H1 (cell line): Measurements from ENCODE around the gene SIPA1L3. TPM values are rescaled to one million over a fixed set of nuclear protein-coding genes. Genes with fewer than 3 reads are reported as not detected.

Source experiments
- CTCF ChIA-PET: fragments of 300-600 bp; sonication (Branson Sonifier 250); formaldehyde crosslinking; loops from one replicate; lab custom pipeline; 2021; ENCODE audit not compliant: partially characterized antibody; lab: Charles Lee
- POLR2A ChIA-PET: fragments of 300-600 bp; sonication (Branson Sonifier 250); formaldehyde crosslinking; loops from one replicate; lab custom pipeline; 2021; ENCODE audit warnings: inconsistent platforms; ENCODE audit not compliant: partially characterized antibody; lab: Charles Lee
- DNase-seq, 2 experiments: peaks; one replicate each; pipeline versions ENCODE4 v3.0.0 to v3.0.0-alpha.2; 2010 to 2022; ENCODE audit warnings: low spot score in 2 of 2, low read depth in 1 of 2, mixed read lengths in 1 of 2
- FAIRE-seq: peaks from 2 replicates; lab custom pipeline; 2011; peaks lifted over from hg19 to GRCh38; lab: Jason Lieb, UNC
- H2AFZ ChIP-seq: 2 replicates; pipeline ENCODE4 v1.8.1; 2012; ENCODE audit warnings: low read length, inconsistent platforms
- H2AK5ac ChIP-seq: 2 replicates; pipeline ENCODE4 v1.6.1; 2013; ENCODE audit warnings: low read depth, low read length
- H2BK120ac ChIP-seq: replicated peaks from 2 replicates; pipeline ENCODE3; 2013; ENCODE audit warnings: low read depth, low read length, inconsistent platforms
- H2BK12ac ChIP-seq: 2 replicates; pipeline ENCODE4 v1.6.1; 2013; ENCODE audit warnings: low read depth, low read length
- H2BK15ac ChIP-seq: 2 replicates; pipeline ENCODE4 v1.6.1; 2013; ENCODE audit warnings: low read length
- H2BK20ac ChIP-seq: 2 replicates; pipeline ENCODE4 v1.6.1; 2013; ENCODE audit warnings: low read length
- H2BK5ac ChIP-seq: 2 replicates; pipeline ENCODE4 v1.6.1; 2013; ENCODE audit warnings: low read depth, low read length
- H3K14ac ChIP-seq: 2 replicates; pipeline ENCODE4 v1.6.1; 2013; ENCODE audit warnings: inconsistent platforms; ENCODE audit not compliant: insufficient read length
- H3K18ac ChIP-seq: 2 replicates; pipeline ENCODE4 v1.6.1; 2013; ENCODE audit warnings: low read length; ENCODE audit errors: extremely low read depth
- H3K23ac ChIP-seq: 2 replicates; pipeline ENCODE4 v1.6.1; 2013; ENCODE audit warnings: inconsistent platforms; ENCODE audit not compliant: insufficient read length
- H3K23me2 ChIP-seq: 2 replicates; pipeline ENCODE4 v1.6.1; 2013; ENCODE audit warnings: low read depth, low read length
- H3K27ac ChIP-seq: 2 replicates; pipeline ENCODE4 v1.6.1; 2011; ENCODE audit warnings: low read depth, low read length, inconsistent platforms
- H3K27me3 ChIP-seq, 4 experiments: replicated peaks in 1 of 4; 1 replicate in 1 of 4; 2 replicates in 3 of 4; pipeline versions ENCODE4 v1.6.1 to v1.8.1; 2011 to 2013; ENCODE audit warnings: low read length in 3 of 4, mild to moderate bottlenecking in 3 of 4, inconsistent platforms in 2 of 4, mixed read lengths in 2 of 4, moderate library complexity in 1 of 4; ENCODE audit not compliant: control insufficient read depth in 3 of 4, insufficient read depth in 3 of 4; ENCODE audit errors: extremely low read depth in 1 of 4
- H3K36me3 ChIP-seq, 4 experiments: 2 replicates each; pipeline versions ENCODE4 v1.6.1 to v1.8.1; 2011 to 2013; ENCODE audit warnings: mild to moderate bottlenecking in 4 of 4, low read length in 3 of 4, moderate library complexity in 2 of 4, control low read depth in 1 of 4, inconsistent platforms in 1 of 4; ENCODE audit not compliant: insufficient read depth in 4 of 4, control insufficient read depth in 2 of 4
- H3K4ac ChIP-seq: replicated peaks from 2 replicates; pipeline ENCODE3; 2013; ENCODE audit warnings: low read length, low read depth, mixed read lengths, inconsistent platforms; ENCODE audit not compliant: insufficient read length
- H3K4me1 ChIP-seq, 4 experiments: replicated peaks in 1 of 4; 1 replicate in 1 of 4; 2 replicates in 3 of 4; pipeline versions ENCODE4 v1.6.1 to v1.8.1; 2011 to 2013; ENCODE audit warnings: low read length in 3 of 4, inconsistent platforms in 2 of 4, mixed read lengths in 1 of 4; ENCODE audit not compliant: insufficient read depth in 4 of 4, control insufficient read depth in 3 of 4
- H3K4me2 ChIP-seq, 2 experiments: 2 replicates each; pipeline versions ENCODE4 v1.6.1 to v1.8.1; 2011 to 2013; ENCODE audit warnings: low read depth in 2 of 2, low read length in 2 of 2, control low read depth in 1 of 2, inconsistent platforms in 1 of 2, mild to moderate bottlenecking in 1 of 2; ENCODE audit not compliant: insufficient read depth in 1 of 2
- H3K4me3 ChIP-seq, 4 experiments: fragments of 200-600, 300-600 bp in 1 of 4; sonication (generic), shearing (Covaris generic), sonication (Bioruptor Twin) in 1 of 4; 2 replicates each; pipeline versions ENCODE4 v1.5.1 to v1.8.1; 2011 to 2016; ENCODE audit warnings: low read length in 4 of 4, low read depth in 3 of 4, control low read depth in 2 of 4, inconsistent platforms in 2 of 4, mild to moderate bottlenecking in 2 of 4, mixed read lengths in 1 of 4, moderate library complexity in 1 of 4; ENCODE audit not compliant: insufficient read depth in 2 of 4; ENCODE audit errors: extremely low read depth in 1 of 4
- H3K56ac ChIP-seq: replicated peaks from 2 replicates; pipeline ENCODE3; 2013; ENCODE audit warnings: low read depth, mild to moderate bottlenecking, mixed read lengths, low read length, inconsistent platforms; ENCODE audit not compliant: insufficient read length
- H3K79me1 ChIP-seq: 2 replicates; pipeline ENCODE4 v1.6.1; 2013; ENCODE audit warnings: low read depth, low read length, control low read depth
- H3K79me2 ChIP-seq, 2 experiments: 2 replicates each; pipeline versions ENCODE4 v1.6.1 to v1.8.1; 2012 to 2013; ENCODE audit warnings: low read length in 2 of 2, mild to moderate bottlenecking in 2 of 2, inconsistent platforms in 1 of 2; ENCODE audit not compliant: insufficient read depth in 2 of 2, control insufficient read depth in 1 of 2
- H3K9ac ChIP-seq, 4 experiments: replicated peaks in 1 of 4; 1 replicate in 1 of 4; 2 replicates in 3 of 4; pipeline versions ENCODE4 v1.6.1 to v1.8.1; 2011 to 2013; ENCODE audit warnings: low read depth in 3 of 4, low read length in 3 of 4, control low read depth in 2 of 4, mild to moderate bottlenecking in 2 of 4, moderate library complexity in 2 of 4, inconsistent platforms in 1 of 4; ENCODE audit errors: extremely low read depth in 1 of 4
- H3K9me3 ChIP-seq, 2 experiments: 2 replicates each; pipeline versions ENCODE4 v1.6.1 to v1.8.1; 2012 to 2013; ENCODE audit warnings: mild to moderate bottlenecking in 2 of 2, moderate library complexity in 2 of 2, control low read depth in 1 of 2, inconsistent platforms in 1 of 2, low read depth in 1 of 2, low read length in 1 of 2, mixed read lengths in 1 of 2; ENCODE audit not compliant: insufficient read depth in 2 of 2
- H4K20me1 ChIP-seq, 2 experiments: replicated peaks in 1 of 2; 2 replicates each; pipeline versions ENCODE3 to v1.8.1; 2011 to 2013; ENCODE audit warnings: inconsistent platforms in 2 of 2, low read length in 2 of 2, mild to moderate bottlenecking in 1 of 2; ENCODE audit not compliant: insufficient read depth in 2 of 2, control insufficient read depth in 1 of 2
- H4K5ac ChIP-seq: 2 replicates; pipeline ENCODE4 v1.6.1; 2013; ENCODE audit warnings: low read length, low read depth, mixed read lengths, inconsistent platforms; ENCODE audit not compliant: insufficient read length
- H4K8ac ChIP-seq: 2 replicates; pipeline ENCODE4 v1.8.0; 2013; ENCODE audit warnings: mild to moderate bottlenecking, moderate library complexity, low read length, inconsistent platforms; ENCODE audit not compliant: insufficient read depth; ENCODE audit errors: extremely low read depth
- H4K91ac ChIP-seq: replicated peaks from 2 replicates; pipeline ENCODE3; 2013; ENCODE audit warnings: low read length, mixed read lengths, inconsistent platforms; ENCODE audit not compliant: insufficient read length
- BRCA1 ChIP-seq: IDR thresholded peaks from 2 replicates; pipeline ENCODE4 v1.6.1; 2012; ENCODE audit warnings: low read depth, low read length, improper control_type of control experiment
- CHD1 ChIP-seq: IDR thresholded peaks from 2 replicates; pipeline ENCODE4 v1.6.1; 2012; ENCODE audit warnings: low read depth, low read length, improper control_type of control experiment
- CREB1 ChIP-seq: IDR thresholded peaks from 2 replicates; pipeline ENCODE4 v1.6.1; 2012; ENCODE audit warnings: inconsistent platforms
- HDAC2 ChIP-seq, 2 experiments: fragments of 300-600 bp in 1 of 2; sonication (generic) in 1 of 2; IDR thresholded peaks; 2 replicates each; pipeline ENCODE4 v1.6.1; 2011 to 2012; ENCODE audit warnings: low read depth in 2 of 2, low read length in 2 of 2, mild to moderate bottlenecking in 2 of 2, moderate library complexity in 2 of 2, borderline replicate concordance in 1 of 2, inconsistent platforms in 1 of 2
- JUND ChIP-seq: IDR thresholded peaks from 2 replicates; pipeline ENCODE4 v1.6.1; 2011; ENCODE audit warnings: mild to moderate bottlenecking, improper control_type of control experiment, low read length
- POLR2AphosphoS5 ChIP-seq: IDR thresholded peaks from 2 replicates; pipeline ENCODE4 v1.6.1; 2011; ENCODE audit warnings: low read depth, low read length
- RAD21 ChIP-seq, 2 experiments: IDR thresholded peaks in 1 of 2; conservative IDR thresholded peaks in 1 of 2; 2 replicates each; pipeline ENCODE4 v1.6.1; 2011; ENCODE audit warnings: low read depth in 2 of 2, low read length in 2 of 2, improper control_type of control experiment in 1 of 2, inconsistent platforms in 1 of 2, mild to moderate bottlenecking in 1 of 2, moderate library complexity in 1 of 2
- SP1 ChIP-seq: IDR thresholded peaks from 2 replicates; pipeline ENCODE4 v1.6.1; 2011; ENCODE audit warnings: low read depth, low read length
- TCF12 ChIP-seq: IDR thresholded peaks from 2 replicates; pipeline ENCODE4 v1.6.1; 2011; ENCODE audit warnings: low read depth, mild to moderate bottlenecking, low read length
- WGBS, 2 experiments: shearing (Covaris generic) in 1 of 2; methylation state at CpG; one replicate each; pipeline versions ENCODE4 v1.1.6 to v1.1.7; 2013 to 2015; ENCODE audit warnings: low lambda C conversion rate in 2 of 2, mixed read lengths in 2 of 2, inconsistent platforms in 1 of 2, low coverage in 1 of 2, missing lambda C conversion rate in 1 of 2; ENCODE audit not compliant: insufficient replicate concordance in 2 of 2, insufficient coverage in 1 of 2, insufficient read length in 1 of 2; ENCODE audit errors: extremely low coverage in 1 of 2, missing lambda C conversion rate in 1 of 2; 5-methylcytosine and 5-hydroxymethylcytosine counted together
- polyA plus RNA-seq, 7 experiments: library from polyadenylated mRNA; depleted of rRNA in 3 of 7; stranded (reverse) in 5 of 7; unstranded in 2 of 7; fragments of >200 nt in 5 of 7; fragments of 200-250 nt in 2 of 7; gene quantifications; 1 replicate in 5 of 7; 2 replicates in 1 of 7; 4 replicates in 1 of 7; pipeline versions ENCODE4 v1.2.1 to v1.2.3, GENCODE V29; 2011 to 2013; ENCODE audit warnings: missing spikeins in 2 of 7, mixed read lengths in 2 of 7
- total RNA-seq: library from RNA; stranded (reverse); fragmentation: NEBNext Ultra II Directional; extraction: Animal tissue kit (Norgen Biotek cat#: 25700); gene quantifications from 2 replicates; pipeline ENCODE4 v1.2.1, GENCODE V29; 2021
- TF ChIP-seq, protein P1 (sequence below): IDR thresholded peaks from 2 replicates; pipeline ENCODE4 v1.6.1; 2012; ENCODE audit warnings: inconsistent platforms

The SIPA1L3 gene
- total and polyA plus RNA-seq, 2 of the 8 experiments (the other 6 are each of a cell fraction or from before 2014, with no cell fraction given): 15.0 to 54.9 TPM

DNA sequence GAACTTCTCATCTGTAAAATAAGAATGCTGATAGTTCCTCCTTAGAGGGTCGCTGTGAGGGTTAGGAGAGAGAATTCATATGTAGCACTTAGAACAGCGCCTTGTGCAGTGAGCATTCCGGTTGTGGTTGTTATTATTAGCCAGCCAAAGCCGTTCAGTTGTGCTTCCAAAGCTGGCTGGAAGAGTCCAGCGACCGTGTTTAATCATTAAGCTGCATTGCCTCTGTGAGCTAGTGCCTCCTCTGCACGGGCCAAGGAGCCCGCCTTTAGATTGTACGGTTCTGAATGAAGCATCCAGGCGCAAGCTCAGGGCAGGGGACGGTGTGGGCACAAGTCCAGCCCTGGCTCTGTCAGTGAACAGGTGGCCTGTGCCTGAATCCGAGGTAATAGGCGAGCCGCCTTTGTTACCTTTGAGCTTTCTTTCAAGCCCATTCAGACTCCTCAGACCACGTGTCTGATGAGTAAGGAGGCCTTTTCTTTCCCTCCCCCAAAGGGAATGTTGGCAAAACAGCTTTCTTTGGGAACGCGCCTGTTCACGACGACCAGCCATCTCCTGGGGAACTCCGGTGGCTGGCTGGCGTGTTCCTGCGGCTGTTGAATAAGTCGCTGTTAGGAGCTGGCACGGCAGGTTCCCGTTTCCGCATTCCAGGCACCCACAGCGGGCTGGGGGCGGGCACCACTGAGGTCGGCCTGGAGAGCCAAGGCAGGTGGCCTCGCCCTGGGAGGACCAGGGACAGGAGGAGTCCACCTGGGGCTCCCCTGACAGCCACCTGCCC lies 25.1 kb downstream of the SIPA1L3 start:
- Histone ChIP-seq H2BK120ac (peak overlapping the region; percentile 94), H3K56ac (peak overlapping the region; percentile 78), H3K18ac (peak overlapping the region; percentile 92), H4K20me1 (peaks cover 0 to 1% of the 10 kb centered on the region in 2 experiments), H3K36me3 (peaks cover 0 to 9% (median 4%) of the 10 kb centered on the region in 4 experiments; a peak in 2 of 8 replicates), H3K9me3 (peaks cover 3 to 9% of the 10 kb centered on the region in 2 experiments; a peak in 2 of 4 replicates), H4K8ac (peak overlapping the region; percentile 81), H3K27me3 (no peaks in the 10 kb centered on the region), H3K79me2 (peaks cover 7 to 66% of the 10 kb centered on the region in 2 experiments), H2BK20ac (peak overlapping the region; percentile 29), H3K79me1 (peaks cover 38% of the 10 kb centered on the region), H4K5ac (peak overlapping the region; percentile 64), H3K4me3 (peak overlapping the region; percentile 21 to 52 (median 28); a peak in 7 of 8 replicates), H3K23me2 (peaks cover 8% of the 10 kb centered on the region; the same call in 1 of the 2 replicates), H2AFZ (no peak overlapping the region), H4K91ac (peak overlapping the region; percentile 98), H3K27ac (peak overlapping the region; percentile 91), H3K4me2 (peak overlapping the region; percentile 71 to 77), H2BK12ac (peak overlapping the region; percentile 99), H3K4me1 (peaks cover 25 to 39% (median 33%) of the 10 kb centered on the region in 4 experiments), H3K4ac (peak overlapping the region; percentile 84), H2BK5ac (peak overlapping the region; percentile 91), H2BK15ac (peak overlapping the region; percentile 88; the same call in 1 of the 2 replicates), H3K23ac (no peak overlapping the region), H3K9ac (peak overlapping the region in 3 of 4 experiments; percentile 50 to 70 (median 68); a peak in 5 of 7 replicates), H2AK5ac (peak overlapping the region; percentile 72), H3K14ac (no peak overlapping the region)
- WGBS, 2 experiments: 9% methylated on average over 30 of the region's 30 CpGs; no CpG with 5 or more reads in 1 of the 2 experiments
- ChIA-PET CTCF (interaction anchor here (0.6 to 4.3 kb wide), 14 partner anchors 9 to 185 kb away, joined by 3 to 24 read pairs (median 4); partner anchors contain the start of genes SIPA1L3 and WDR87), POLR2A (interaction anchor here (0.9 to 4.3 kb wide), 15 partner anchors 8 to 425 kb away, joined by 3 to 37 read pairs (median 5); partner anchors contain the start of genes SIPA1L3, WDR87 and ZNF793)
- FAIRE-seq (peak; percentile 81), DNase-seq (peak; percentile 70 to 78)
- peak; percentile 23; the same call in 1 of the 2 replicates for TF ChIP-seq POLR2AphosphoS5
- TF ChIP-seq, protein P1, sequence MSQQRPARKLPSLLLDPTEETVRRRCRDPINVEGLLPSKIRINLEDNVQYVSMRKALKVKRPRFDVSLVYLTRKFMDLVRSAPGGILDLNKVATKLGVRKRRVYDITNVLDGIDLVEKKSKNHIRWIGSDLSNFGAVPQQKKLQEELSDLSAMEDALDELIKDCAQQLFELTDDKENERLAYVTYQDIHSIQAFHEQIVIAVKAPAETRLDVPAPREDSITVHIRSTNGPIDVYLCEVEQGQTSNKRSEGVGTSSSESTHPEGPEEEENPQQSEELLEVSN: peak; percentile 92
- no peak for TF ChIP-seq TCF12
- TF ChIP-seq CHD1: no peak
- peak; percentile 25 to 75; a peak in 2 of 4 replicates for TF ChIP-seq HDAC2 (IDR thresholded peaks at IDR 0.05; ENCODE audit: borderline replicate concordance in 1 of 2, low read depth in 2 of 2, low read length in 2 of 2)
- peak; percentile 25; the same call in 1 of the 2 replicates for TF ChIP-seq JUND
- TF ChIP-seq SP1: peak; percentile 34; the same call in 1 of the 2 replicates
- peak in 1 of 2 experiments; percentile 16; a peak in 1 of 4 replicates for TF ChIP-seq RAD21 (IDR thresholded peaks at IDR 0.05 in 1 of 2, conservative IDR thresholded peaks at IDR 0.05 in 1 of 2; ENCODE audit: low read depth in 2 of 2, low read length in 2 of 2)
- no peak for TF ChIP-seq CREB1
- TF ChIP-seq BRCA1: no peak
